NOMO-1 treated with dmso at 0.1 percent for 144 hours (cell line): ENCODE results near the gene PTTG1IP2.

ENCODE experiments used
- DNase-seq: peaks from one replicate; lab custom pipeline; 2025; ENCODE audit not compliant: unreplicated experiment; lab: John Stamatoyannopoulos, UW

PTTG1IP2 gene

GRCh38 chr7:90474284-90475210, 5.1 kb downstream of the PTTG1IP2 start:
- no peak for DNase-seq

- DNase-seq, result no peak
These were observed 13.8 kb downstream of the PTTG1IP2 start for GRCh38 chr7:90483251-90483650.

- DNase-seq, result no peak
These were observed 15.3 kb downstream of the PTTG1IP2 start for GRCh38 chr7:90484706-90485105.

- no peak for DNase-seq
These were observed 16.4 kb downstream of the PTTG1IP2 start for GRCh38 chr7:90485734-90486316.

- DNase-seq, result no peak
These were observed 18.4 kb downstream of the PTTG1IP2 start for GRCh38 chr7:90487808-90488207.

- DNase-seq, result no peak
These were observed 18.8 kb downstream of the PTTG1IP2 start for GRCh38 chr7:90488220-90488619.

- DNase-seq, result no peak
These were observed 22.8 kb downstream of the PTTG1IP2 start for GRCh38 chr7:90492250-90492649.

- DNase-seq, result no peak
These were observed 25.8 kb downstream of the PTTG1IP2 start for GRCh38 chr7:90495241-90495640.

- no peak for DNase-seq
These were observed 33.1 kb downstream of the PTTG1IP2 start for GRCh38 chr7:90502539-90502938.

- DNase-seq, result no peak
These were observed 33.9 kb downstream of the PTTG1IP2 start for GRCh38 chr7:90503367-90503766.

GRCh38 chr7:90507692-90508091, 38.3 kb downstream of the PTTG1IP2 start:
- DNase-seq, result no peak

GRCh38 chr7:90511776-90512175, 42.3 kb downstream of the PTTG1IP2 start:
- no peak for DNase-seq

- no peak for DNase-seq
These were observed 43.4 kb downstream of the PTTG1IP2 start for GRCh38 chr7:90512821-90513254.

- DNase-seq, result no peak
These were observed 46.8 kb downstream of the PTTG1IP2 start for GRCh38 chr7:90516257-90516656.

GRCh38 chr7:90518630-90519029, 49.2 kb downstream of the PTTG1IP2 start:
- DNase-seq, result no peak

- peak; percentile 11 for DNase-seq
These were observed 51.0 kb downstream of the PTTG1IP2 start for GRCh38 chr7:90520484-90520883.

- DNase-seq, result no peak
These were observed 60.8 kb downstream of the PTTG1IP2 start for GRCh38 chr7:90530263-90530662.

- DNase-seq, result no peak
These were observed 62.9 kb downstream of the PTTG1IP2 start for GRCh38 chr7:90532231-90532929.

GRCh38 chr7:90536449-90536848, 67.0 kb downstream of the PTTG1IP2 start:
- DNase-seq, result peak; percentile 96

- no peak for DNase-seq
These were observed 69.0 kb downstream of the PTTG1IP2 start for GRCh38 chr7:90538405-90538804.

- no peak for DNase-seq
These were observed 71.0 kb downstream of the PTTG1IP2 start for GRCh38 chr7:90540406-90540805.

GRCh38 chr7:90551036-90551435, 81.6 kb downstream of the PTTG1IP2 start:
- no peak for DNase-seq
